K562 (cell line): Measurements from ENCODE around the gene TGFBR1. TPM values are rescaled to one million over a fixed set of nuclear protein-coding genes. Genes with fewer than 3 reads are reported as not detected.

Experiments used
- ATAC-seq: fragments of 200-7000 bp; cut with Tn5 transposase; 3 replicates; pipeline ENCODE4 v1.9.1; 2020; ENCODE audit warnings: moderate library complexity
- BruUV-seq: library from RNA; stranded (reverse); fragments of 400-500 nt; replicated peaks from 2 replicates; lab custom pipeline; 2021; lab: Mats Ljungman, UMichigan
- CTCF ChIA-PET: fragments of 300-600 bp; formaldehyde crosslinking; extraction: SDS; loops from one replicate; lab custom pipeline; 2021; ENCODE audit warnings: low intra/inter-chr PET ratio; lab: Yijun Ruan, JAX
- POLR2A ChIA-PET: fragments of 300-600, 350-650 bp; sonication (Branson Sonifier 250); formaldehyde crosslinking; extraction: SDS; loops from one replicate; lab custom pipeline; 2021; ENCODE audit warnings: antibody characterized with exemption, inconsistent platforms; lab: Yijun Ruan, JAX
- DNase-seq, 4 experiments: peaks; one replicate each; pipeline versions ENCODE4 v3.0.0 to v3.0.0-alpha.2; 2011 to 2018; ENCODE audit warnings: low spot score in 3 of 4, mixed read lengths in 3 of 4; ENCODE audit errors: extremely low read depth in 1 of 4
- FAIRE-seq: peaks from 2 replicates; lab custom pipeline; 2011; peaks lifted over from hg19 to GRCh38; lab: Jason Lieb, UNC
- H2AFZ ChIP-seq: 2 replicates; pipeline ENCODE4 v1.6.0; 2011; ENCODE audit warnings: low read depth, low read length, control low read depth, inconsistent platforms
- H3K27ac ChIP-seq: fragments of 200-600 bp; 3 replicates; pipeline ENCODE4 v1.8.0; 2011; ENCODE audit warnings: low read depth, mild to moderate bottlenecking, control low read depth, inconsistent platforms, low read length, moderate library complexity, mixed read lengths; ENCODE audit errors: extremely low read depth
- H3K27me3 ChIP-seq, 2 experiments: fragments of 300-600 bp in 1 of 2; 2 replicates in 1 of 2; 3 replicates in 1 of 2; pipeline versions ENCODE4 v1.6.0 to v1.8.0; 2011; ENCODE audit warnings: inconsistent platforms in 2 of 2, low read length in 2 of 2, mild to moderate bottlenecking in 1 of 2, mixed read lengths in 1 of 2, moderate library complexity in 1 of 2; ENCODE audit not compliant: control insufficient read depth in 2 of 2, insufficient read depth in 2 of 2
- H3K36me3 ChIP-seq: fragments of 300-600 bp; 3 replicates; pipeline ENCODE4 v1.8.0; 2011; ENCODE audit warnings: mild to moderate bottlenecking, low read length, inconsistent platforms; ENCODE audit not compliant: control insufficient read depth, insufficient read depth
- H3K4me1 ChIP-seq, 2 experiments: fragments of 200-600 bp in 1 of 2; replicated peaks in 1 of 2; 2 replicates in 1 of 2; 3 replicates in 1 of 2; pipeline versions ENCODE4 v1.5.1 to v1.8.0; 2011; ENCODE audit warnings: inconsistent platforms in 2 of 2, low read length in 2 of 2, mild to moderate bottlenecking in 1 of 2, mixed read lengths in 1 of 2, moderate library complexity in 1 of 2; ENCODE audit not compliant: control insufficient read depth in 2 of 2, insufficient read depth in 2 of 2
- H3K4me2 ChIP-seq: 2 replicates; pipeline ENCODE4 v1.6.1; 2011; ENCODE audit warnings: low read length, control low read depth, inconsistent platforms, mixed read lengths; ENCODE audit not compliant: insufficient read depth
- H3K4me3 ChIP-seq: fragments of 200-600 bp; sonication (generic), shearing (Covaris generic); 2 replicates; pipeline ENCODE4 v1.5.1; 2016; ENCODE audit warnings: control low read depth, inconsistent platforms
- H3K79me2 ChIP-seq: fragments of 200-600 bp; 3 replicates; pipeline ENCODE4 v1.8.0; 2011; ENCODE audit warnings: low read length, inconsistent platforms; ENCODE audit not compliant: control insufficient read depth, insufficient read depth
- H3K9ac ChIP-seq, 2 experiments: 2 replicates each; pipeline versions ENCODE4 v1.6.0 to v1.6.1; 2011; ENCODE audit warnings: low read depth in 2 of 2, low read length in 2 of 2, control low read depth in 1 of 2, inconsistent platforms in 1 of 2, mild to moderate bottlenecking in 1 of 2, mixed read lengths in 1 of 2; ENCODE audit not compliant: insufficient read depth in 1 of 2
- H3K9me1 ChIP-seq: one replicate; pipeline ENCODE4 v1.6.0; 2011; ENCODE audit warnings: inconsistent platforms, mild to moderate bottlenecking, low read length, moderate library complexity; ENCODE audit not compliant: control insufficient read depth, insufficient read depth
- H3K9me3 ChIP-seq: replicated peaks from 2 replicates; pipeline ENCODE4 v1.5.1; 2011; ENCODE audit warnings: low read depth, low read length, inconsistent platforms; ENCODE audit not compliant: control insufficient read depth, insufficient read depth
- H4K20me1 ChIP-seq: replicated peaks from 2 replicates; pipeline ENCODE4 v1.6.1; 2011; ENCODE audit warnings: low read length, inconsistent platforms, mixed read lengths; ENCODE audit not compliant: control insufficient read depth, insufficient read depth
- CBX8 ChIP-seq: fragments of 200-600 bp; sonication (generic); IDR thresholded peaks from 2 replicates; pipeline ENCODE4 v1.6.1; 2012; ENCODE audit warnings: borderline replicate concordance, mixed run types, low read depth, mild to moderate bottlenecking, moderate library complexity, mixed read lengths, low read length, control low read depth, inconsistent platforms; ENCODE audit not compliant: poor library complexity, severe bottlenecking; ENCODE audit errors: extremely low read depth
- CC2D1A ChIP-seq: fragments of 450-650 bp; IDR thresholded peaks from 2 replicates; pipeline ENCODE4 v1.6.1; 2017; ENCODE audit warnings: mild to moderate bottlenecking
- HEY1 ChIP-seq: fragments of 250-450 bp; sonication (Bioruptor Pico); IDR thresholded peaks from 2 replicates; pipeline ENCODE4 v1.5.0; 2020; ENCODE audit warnings: mild to moderate bottlenecking, moderate library complexity, borderline replicate concordance
- HIVEP1 ChIP-seq: fragments of 250-450 bp; sonication (Bioruptor Pico); IDR thresholded peaks from 2 replicates; pipeline ENCODE4 v1.4.0; 2020; ENCODE audit warnings: mild to moderate bottlenecking
- HNRNPUL1 ChIP-seq: fragments of 200-400 bp; formaldehyde crosslinking; IDR thresholded peaks from 2 replicates; pipeline ENCODE4 v1.6.1; 2017; ENCODE audit warnings: low read length
- KDM1A ChIP-seq, 2 experiments: fragments of 450-650 bp; IDR thresholded peaks; 2 replicates each; pipeline ENCODE4 v1.6.1; 2016; ENCODE audit warnings: mild to moderate bottlenecking in 2 of 2
- MED1 ChIP-seq: sonication (generic); formaldehyde crosslinking; IDR thresholded peaks from 2 replicates; pipeline ENCODE4 v1.8.1; 2023; ENCODE audit warnings: missing genetic modification reagents, borderline replicate concordance
- MTA1 ChIP-seq: fragments of 450-650 bp; IDR thresholded peaks from 2 replicates; pipeline ENCODE4 v1.6.1; 2017; ENCODE audit warnings: borderline replicate concordance
- PHF21A ChIP-seq: fragments of 450-650 bp; IDR thresholded peaks from 2 replicates; pipeline ENCODE4 v1.6.1; 2017; ENCODE audit warnings: low read depth, borderline replicate concordance
- RB1 ChIP-seq: fragments of 450-650 bp; IDR thresholded peaks from 2 replicates; pipeline ENCODE4 v1.6.1; 2017; ENCODE audit warnings: low read depth, mild to moderate bottlenecking
- SMARCA4 ChIP-seq: fragments of 450-650 bp; IDR thresholded peaks from 2 replicates; pipeline ENCODE4 v1.6.1; 2016
- U2AF2 ChIP-seq: fragments of 200-400 bp; formaldehyde crosslinking; optimal IDR thresholded peaks from 2 replicates; pipeline ENCODE3; 2017; ENCODE audit warnings: low read depth, mild to moderate bottlenecking, low read length
- ZFP1 ChIP-seq: fragments of 450-650 bp; formaldehyde crosslinking; IDR thresholded peaks from 2 replicates; pipeline ENCODE4 v1.4.0; 2020; ENCODE audit warnings: mild to moderate bottlenecking, mixed read lengths
- ZNF324 ChIP-seq: fragments of 250-450 bp; sonication (Bioruptor Pico); IDR thresholded peaks from 2 replicates; pipeline ENCODE4 v1.4.0; 2020; ENCODE audit warnings: mild to moderate bottlenecking
- ZNF592 ChIP-seq: fragments of 450-650 bp; IDR thresholded peaks from 2 replicates; pipeline ENCODE4 v1.6.1; 2017; ENCODE audit warnings: antibody characterized with exemption, mild to moderate bottlenecking
- WGBS: fragments of 100-300 bp; shearing (Covaris generic); methylation state at CpG from one replicate; pipeline ENCODE4 v1.1.6; 2016; ENCODE audit warnings: low coverage, mixed read lengths; ENCODE audit not compliant: insufficient coverage; ENCODE audit errors: missing lambda C conversion rate; 5-methylcytosine and 5-hydroxymethylcytosine counted together
- in situ Hi-C: fragments of 300-500 bp; cut with MboI; formaldehyde crosslinking; loops from 4 replicates; pipeline ENCODE4 v1.15.0; 2018; ENCODE audit warnings: inconsistent platforms, mixed read lengths
- intact Hi-C: fragments of 100-400 bp; cut with micrococcal nuclease; formaldehyde crosslinking; loops from 2 replicates; pipeline ENCODE4 v1.14.2; 2022
- polyA plus RNA-seq, 8 experiments: library from polyadenylated mRNA; depleted of rRNA in 4 of 8; stranded (reverse) in 5 of 8; unstranded in 3 of 8; fragments of >200 nt; fragmentation: Nextera tagmentation in 2 of 8; fragmentation: Illumina TruSeq in 1 of 8; extraction: Ambion mirVana in 2 of 8; extraction: Trizol in 1 of 8; gene quantifications; 2 replicates each; pipeline versions ENCODE4 v1.2.1 to v1.2.3, GENCODE V29; 2011 to 2014; ENCODE audit warnings: inconsistent platforms in 1 of 8, missing spikeins in 1 of 8
- total RNA-seq, 7 experiments: library from RNA; depleted of rRNA in 6 of 7; stranded (reverse); fragments of >200 nt in 6 of 7; fragmentation: Illumina TruSeq in 2 of 7; extraction: Trizol in 2 of 7; gene quantifications; 2 replicates each; pipeline versions ENCODE4 v1.2.1 to v1.2.3, GENCODE V29; 2011 to 2021; ENCODE audit warnings: low replicate concordance in 1 of 7
- TF ChIP-seq, protein P1 (sequence below): IDR thresholded peaks from 3 replicates; pipeline ENCODE4 v1.6.1; 2011; ENCODE audit warnings: borderline replicate concordance, mild to moderate bottlenecking; ENCODE audit not compliant: insufficient read length, insufficient read depth
- TF ChIP-seq, protein P2 (sequence below): fragments of 250-450 bp; sonication (Bioruptor Pico); IDR thresholded peaks from 2 replicates; pipeline ENCODE4 v1.4.0; 2020; ENCODE audit warnings: mild to moderate bottlenecking

TGFBR1 gene
- total and polyA plus RNA-seq, 9 of the 15 experiments (the other 6 are each of a cell fraction or from before 2014, with no cell fraction given): 15.5 to 62.4 (median 42.7) TPM

DNA sequence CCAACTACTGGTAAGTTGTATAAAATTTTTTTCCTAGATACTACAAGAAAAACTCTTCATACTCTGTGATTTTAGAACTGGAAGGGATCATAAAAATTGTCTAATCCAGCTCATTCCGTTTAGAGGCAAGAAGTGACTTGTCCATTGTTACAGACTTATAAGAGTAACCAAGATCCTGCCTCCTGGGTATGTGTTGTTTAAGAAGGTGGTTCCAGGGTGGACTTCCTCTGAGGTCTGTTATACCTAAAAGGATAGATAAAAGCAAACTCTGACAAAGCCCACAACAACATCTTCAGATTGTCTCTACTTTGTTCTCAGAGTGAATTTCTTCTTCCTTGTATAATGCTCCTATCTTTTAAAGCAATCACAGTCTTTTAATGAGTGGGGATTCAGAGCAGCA lies 24.2 kb downstream of the TGFBR1 start:
- H3K27ac ChIP-seq: no peak overlapping the region
- H3K4me3 ChIP-seq: no peak overlapping the region
- no peaks in the 10 kb centered on the region; the same call in 1 of the 2 replicates for H4K20me1 ChIP-seq
- no TSS peak for BruUV-seq
- no peak for DNase-seq
- no peak overlapping the region for H2AFZ ChIP-seq
- WGBS: 44% methylated on average over 1 of the region's 1 CpG
- no peak for FAIRE-seq
- no peak for ATAC-seq
- no peaks in the 10 kb centered on the region for H3K9me3 ChIP-seq
- peaks cover 34% of the 10 kb centered on the region for H3K36me3 ChIP-seq
- H3K4me1 ChIP-seq: peaks cover 0 to 43% of the 10 kb centered on the region in 2 experiments; a peak in 4 of 5 replicates
- no peaks in the 10 kb centered on the region for H3K9me1 ChIP-seq
- intact Hi-C loops (no loop called here), in situ Hi-C loops (no loop called here)
- POLR2A ChIA-PET: no interaction called here
- no peak overlapping the region for H3K4me2 ChIP-seq
- no peak for TF ChIP-seq CC2D1A
- TF ChIP-seq, protein P1, sequence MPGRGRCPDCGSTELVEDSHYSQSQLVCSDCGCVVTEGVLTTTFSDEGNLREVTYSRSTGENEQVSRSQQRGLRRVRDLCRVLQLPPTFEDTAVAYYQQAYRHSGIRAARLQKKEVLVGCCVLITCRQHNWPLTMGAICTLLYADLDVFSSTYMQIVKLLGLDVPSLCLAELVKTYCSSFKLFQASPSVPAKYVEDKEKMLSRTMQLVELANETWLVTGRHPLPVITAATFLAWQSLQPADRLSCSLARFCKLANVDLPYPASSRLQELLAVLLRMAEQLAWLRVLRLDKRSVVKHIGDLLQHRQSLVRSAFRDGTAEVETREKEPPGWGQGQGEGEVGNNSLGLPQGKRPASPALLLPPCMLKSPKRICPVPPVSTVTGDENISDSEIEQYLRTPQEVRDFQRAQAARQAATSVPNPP: no peak
- TF ChIP-seq ZNF324 (CRISPR knock-in tag): no peak
- TF ChIP-seq, protein P2, sequence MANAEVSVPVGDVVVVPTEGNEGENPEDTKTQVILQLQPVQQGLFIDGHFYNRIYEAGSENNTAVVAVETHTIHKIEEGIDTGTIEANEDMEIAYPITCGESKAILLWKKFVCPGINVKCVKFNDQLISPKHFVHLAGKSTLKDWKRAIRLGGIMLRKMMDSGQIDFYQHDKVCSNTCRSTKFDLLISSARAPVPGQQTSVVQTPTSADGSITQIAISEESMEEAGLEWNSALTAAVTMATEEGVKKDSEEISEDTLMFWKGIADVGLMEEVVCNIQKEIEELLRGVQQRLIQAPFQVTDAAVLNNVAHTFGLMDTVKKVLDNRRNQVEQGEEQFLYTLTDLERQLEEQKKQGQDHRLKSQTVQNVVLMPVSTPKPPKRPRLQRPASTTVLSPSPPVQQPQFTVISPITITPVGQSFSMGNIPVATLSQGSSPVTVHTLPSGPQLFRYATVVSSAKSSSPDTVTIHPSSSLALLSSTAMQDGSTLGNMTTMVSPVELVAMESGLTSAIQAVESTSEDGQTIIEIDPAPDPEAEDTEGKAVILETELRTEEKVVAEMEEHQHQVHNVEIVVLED (CRISPR knock-in tag): no peak
- no peak for TF ChIP-seq HEY1 (CRISPR knock-in tag)
- no peak for TF ChIP-seq CBX8
- no peak for TF ChIP-seq RB1
- no peak for TF ChIP-seq ZNF592
- TF ChIP-seq KDM1A (IDR thresholded peaks at IDR 0.05): no peak
- TF ChIP-seq HNRNPUL1: no peak
- no peak for TF ChIP-seq MED1 (CRISPR knock-in tag)
- no peak for TF ChIP-seq HIVEP1 (CRISPR knock-in tag)
- TF ChIP-seq MTA1: no peak
- no peak for TF ChIP-seq PHF21A
- TF ChIP-seq ZFP1 (CRISPR knock-in tag): no peak
- TF ChIP-seq U2AF2: no peak
- no peak for TF ChIP-seq SMARCA4
- CTCF ChIA-PET: no interaction called here
- H3K9ac ChIP-seq: no peak overlapping the region
- peaks cover 81% of the 10 kb centered on the region for H3K79me2 ChIP-seq
- no peaks in the 10 kb centered on the region for H3K27me3 ChIP-seq
